Fibroblast of villous mesenchyme (primary cell): ENCODE data around the gene CHST9. TPM values are rescaled to one million over a fixed set of nuclear protein-coding genes. Genes with fewer than 3 reads are reported as not detected.

Experiments used
- DNase-seq: peaks from one replicate; pipeline ENCODE4 v3.0.0-alpha.2; 2010; ENCODE audit warnings: low read depth
- H3K4me3 ChIP-seq: 2 replicates; pipeline ENCODE4 v1.5.1; 2011; ENCODE audit warnings: low read depth, mild to moderate bottlenecking, low read length
- CTCF ChIP-seq: IDR thresholded peaks from 2 replicates; pipeline ENCODE4 v1.5.1; 2012; ENCODE audit warnings: low read depth, mild to moderate bottlenecking, low read length; ENCODE audit not compliant: insufficient read depth
- total RNA-seq: library from RNA; depleted of rRNA; stranded (reverse); fragments of >200 nt; gene quantifications from 2 replicates; pipeline ENCODE4 v1.2.3, GENCODE V29; 2012

Gene CHST9
- total RNA-seq, 1 donor: not detected

- TF ChIP-seq CTCF: no peak
- DNase-seq: no peak
- no peak overlapping the region for H3K4me3 ChIP-seq
Measured at GRCh38 chr18:27185897-27186296, 789 bp upstream of the CHST9 start.

GRCh38 chr18:27184115-27185024 lies 738 bp downstream of the CHST9 start:
- DNase-seq: no peak
- H3K4me3 ChIP-seq: no peak overlapping the region
- no peak for TF ChIP-seq CTCF

DNA sequence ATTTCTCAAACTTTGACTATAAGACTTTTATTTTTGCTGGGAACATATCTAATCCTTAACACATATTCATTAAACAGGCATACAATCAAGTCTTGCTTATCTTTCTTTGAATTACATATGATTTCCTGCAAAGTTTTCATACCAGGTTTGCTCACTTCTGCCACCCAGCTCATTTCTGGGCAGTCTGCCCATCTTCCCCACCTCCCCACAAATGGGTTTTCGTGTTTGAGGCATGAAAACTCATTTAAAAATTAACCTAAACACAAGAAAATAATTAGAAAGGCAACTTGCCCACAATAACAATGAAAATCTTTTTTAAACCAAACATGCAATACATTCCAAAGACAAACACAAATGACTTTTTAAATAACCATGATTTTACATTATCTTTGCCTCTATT lies 3.4 kb downstream of the CHST9 start:
- DNase-seq: no peak
- no peak overlapping the region for H3K4me3 ChIP-seq
- TF ChIP-seq CTCF: no peak

GRCh38 chr18:27178424-27178823 lies 6.7 kb downstream of the CHST9 start:
- no peak overlapping the region for H3K4me3 ChIP-seq
- no peak for TF ChIP-seq CTCF
- no peak for DNase-seq

GRCh38 chr18:27175914-27176313 lies 9.2 kb downstream of the CHST9 start:
- no peak for DNase-seq
- no peak overlapping the region for H3K4me3 ChIP-seq
- no peak for TF ChIP-seq CTCF

DNA sequence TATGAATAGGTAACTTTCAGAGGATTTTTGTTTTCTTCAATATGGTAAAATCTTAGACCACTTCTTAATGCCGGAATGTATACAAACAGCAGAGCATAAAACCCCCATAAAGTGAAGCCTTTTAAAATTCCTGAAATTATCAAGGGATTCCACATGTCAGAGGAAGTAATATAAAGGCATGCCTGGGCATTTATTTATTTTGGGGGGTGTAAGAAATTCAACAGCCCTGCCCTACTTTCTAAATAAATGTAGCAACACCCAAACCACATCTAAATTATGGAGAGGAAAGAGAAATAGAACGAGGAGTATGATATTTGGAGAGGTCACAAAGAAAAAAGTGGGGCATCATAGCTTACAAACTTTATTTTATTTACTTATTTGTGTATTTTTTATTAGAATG lies 9.9 kb downstream of the CHST9 start:
- DNase-seq: no peak

More for the DNA sequence above, 9.9 kb downstream of the CHST9 start:
- H3K4me3 ChIP-seq: no peak overlapping the region
- TF ChIP-seq CTCF: no peak
